IPS-NIHi7 (cell line): ENCODE data around the gene PTPRN2.
"Not testable (repeated sequence)": the region's sequence is repeated elsewhere in the genome, so short reads cannot be mapped to it uniquely, and the experiment has no call there.

ENCODE experiments used
- DNase-seq: peaks from one replicate; pipeline ENCODE4 v3.0.0; 2012; ENCODE audit warnings: mixed read lengths; ENCODE audit errors: extremely low spot score

Gene PTPRN2

DNA sequence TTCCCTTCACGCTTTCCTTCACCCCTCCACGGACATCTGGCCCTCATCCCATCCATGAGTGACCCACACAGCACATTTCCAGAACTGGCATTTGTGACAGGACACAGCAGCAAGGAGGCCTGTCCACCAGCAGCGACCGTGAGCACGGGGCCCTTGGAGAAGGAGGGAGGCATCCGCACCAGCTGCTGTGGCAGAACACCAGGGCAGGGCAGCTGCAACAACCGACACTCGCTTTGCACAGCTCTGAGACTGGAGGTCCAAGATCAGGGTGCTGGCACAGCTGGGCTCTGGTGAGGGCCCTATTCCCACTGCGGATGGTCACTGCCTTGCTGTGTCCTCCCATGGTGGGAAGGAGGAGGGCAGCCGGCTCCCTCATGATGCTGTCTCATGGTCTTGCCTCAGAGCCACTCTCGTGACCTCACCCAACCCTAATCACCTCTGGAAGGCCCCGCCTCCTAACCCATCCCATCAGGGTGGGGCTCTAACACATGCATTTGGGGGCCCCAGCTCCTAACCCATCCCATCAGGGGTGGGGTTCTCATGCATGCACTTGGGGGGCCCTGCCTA is 36.7 kb downstream of the PTPRN2 start:
- DNase-seq, result no peak

GRCh38 chr7:158550394-158550700 is 37.3 kb downstream of the PTPRN2 start:
- no peak for DNase-seq

- DNase-seq, result peak; percentile 66
These were observed 37.8 kb downstream of the PTPRN2 start for GRCh38 chr7:158549616-158550393.

DNA sequence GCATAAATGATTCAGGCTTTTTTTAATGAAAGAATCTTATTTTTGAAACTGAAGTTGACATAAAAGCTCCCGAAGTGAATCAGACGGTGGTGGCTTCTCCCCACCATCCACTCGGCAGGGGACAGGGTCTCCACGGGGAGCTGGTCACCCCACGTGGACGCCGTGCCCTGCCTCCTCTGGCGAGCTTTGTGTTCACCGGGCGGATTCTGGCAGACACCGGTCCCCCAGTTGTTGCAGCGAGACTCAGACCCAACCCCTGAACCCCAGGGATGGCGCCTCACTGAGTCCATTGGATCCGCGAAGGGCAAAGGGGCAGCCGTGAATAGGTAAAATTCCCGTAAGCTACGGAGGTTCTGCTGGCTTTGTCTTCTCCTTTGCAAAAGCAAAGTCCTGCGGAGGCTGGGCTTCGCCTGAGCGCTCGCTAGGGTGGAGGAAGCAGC is 38.4 kb downstream of the PTPRN2 start:
- DNase-seq, result no peak

GRCh38 chr7:158548726-158549125 is 38.9 kb downstream of the PTPRN2 start:
- no peak for DNase-seq

GRCh38 chr7:158547817-158548216 is 39.8 kb downstream of the PTPRN2 start:
- DNase-seq, result no peak

DNA sequence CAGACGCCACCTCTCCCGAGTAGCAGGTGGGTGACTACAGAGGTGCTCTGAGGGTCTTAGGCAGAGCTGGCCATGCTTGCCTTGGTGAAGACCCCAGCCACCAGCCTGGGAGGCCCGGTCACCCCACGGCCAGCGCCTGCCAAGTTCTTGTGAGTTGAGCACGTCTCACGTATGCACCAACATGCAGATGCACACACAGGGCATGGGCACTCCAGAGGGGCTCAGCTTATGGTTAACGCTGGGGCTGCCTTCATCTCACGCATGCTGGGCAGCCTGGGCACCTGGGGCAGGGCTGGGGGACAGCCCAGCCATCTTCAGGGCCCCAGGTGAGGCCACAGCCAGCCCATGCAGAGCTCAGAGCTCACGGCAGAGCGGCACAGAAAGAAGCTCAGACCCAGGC is 41.0 kb downstream of the PTPRN2 start:
- DNase-seq, result no peak

- no peak for DNase-seq
These were observed 41.4 kb downstream of the PTPRN2 start for GRCh38 chr7:158546214-158546613.

- DNase-seq, result no peak
These were observed 42.9 kb downstream of the PTPRN2 start for GRCh38 chr7:158544708-158545107.

- DNase-seq, result no peak
These were observed 43.8 kb downstream of the PTPRN2 start for GRCh38 chr7:158543840-158544239.

DNA sequence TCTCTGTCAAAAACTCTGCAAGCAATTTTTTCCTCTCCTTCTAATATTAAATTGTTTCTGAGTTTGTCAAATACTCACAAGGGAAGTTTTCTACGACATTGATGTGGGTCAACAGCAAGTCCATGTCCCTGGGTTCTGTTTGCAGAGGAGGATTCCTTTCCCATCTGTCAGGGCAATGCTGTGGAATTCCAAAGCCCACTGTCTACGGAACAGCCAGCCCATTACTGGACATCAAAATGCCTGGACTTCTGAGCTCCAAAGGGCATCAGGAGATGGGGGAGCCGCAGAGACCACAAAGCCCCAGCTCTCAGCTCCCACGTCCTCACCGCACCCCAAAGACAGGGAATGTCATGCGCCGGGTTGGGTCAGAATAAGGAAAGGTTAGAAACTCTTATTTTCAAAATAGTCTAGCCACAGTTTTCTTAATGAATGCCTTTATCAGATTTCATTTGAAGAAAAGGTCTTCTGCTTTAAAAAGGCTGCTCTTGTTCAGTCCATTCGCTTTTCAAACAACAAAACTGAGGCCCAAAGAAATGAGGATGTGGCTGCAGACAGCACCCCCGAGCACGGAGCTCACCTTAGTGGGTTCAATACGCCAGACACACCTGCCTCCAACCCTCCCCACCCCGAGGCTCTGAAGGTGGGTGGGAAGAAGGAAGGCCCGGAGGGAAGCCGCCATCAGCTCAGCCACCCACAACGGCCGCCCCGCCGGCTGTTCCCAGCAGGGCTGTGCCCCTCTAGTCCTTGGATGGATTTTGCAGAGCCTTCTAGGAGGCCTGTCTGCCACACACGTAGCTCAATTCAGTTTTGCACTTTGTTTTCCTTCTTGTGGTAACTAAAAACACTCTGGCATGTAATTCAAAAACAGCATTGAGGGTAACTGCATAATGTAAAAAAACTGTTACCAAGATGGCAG is 44.7 kb downstream of the PTPRN2 start:
- DNase-seq, result no peak

DNA sequence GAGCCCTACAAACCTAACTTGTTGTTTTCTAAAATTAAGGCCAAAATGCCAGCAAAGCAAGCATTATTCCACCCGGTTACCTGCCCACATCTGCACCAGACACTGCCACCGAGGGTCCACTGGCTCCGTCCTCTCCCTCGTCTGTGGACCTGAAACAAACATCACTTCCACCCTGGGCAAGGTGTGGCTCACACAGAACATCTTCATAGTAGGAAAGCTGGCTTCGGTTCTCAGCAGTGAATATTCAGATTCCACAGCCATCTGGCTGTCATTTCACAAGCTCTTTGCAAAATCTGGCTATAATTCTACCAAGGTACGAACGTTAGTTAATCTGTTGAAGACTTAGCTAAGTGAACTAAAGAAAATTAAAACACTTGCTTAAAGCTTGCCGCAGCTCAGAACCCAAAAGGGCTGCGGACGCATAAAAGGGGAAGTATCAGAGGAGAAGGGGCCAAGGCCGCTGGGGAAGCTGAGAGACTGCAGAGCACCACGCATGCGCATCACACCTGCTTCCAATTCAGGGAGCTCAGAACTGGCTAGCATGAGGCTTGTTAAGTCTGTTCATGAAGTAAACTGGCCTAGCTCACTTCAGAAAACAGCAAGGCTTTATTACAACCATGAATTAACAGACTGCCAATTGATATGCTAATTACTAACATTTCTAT is 46.1 kb downstream of the PTPRN2 start:
- DNase-seq, result no peak

DNA sequence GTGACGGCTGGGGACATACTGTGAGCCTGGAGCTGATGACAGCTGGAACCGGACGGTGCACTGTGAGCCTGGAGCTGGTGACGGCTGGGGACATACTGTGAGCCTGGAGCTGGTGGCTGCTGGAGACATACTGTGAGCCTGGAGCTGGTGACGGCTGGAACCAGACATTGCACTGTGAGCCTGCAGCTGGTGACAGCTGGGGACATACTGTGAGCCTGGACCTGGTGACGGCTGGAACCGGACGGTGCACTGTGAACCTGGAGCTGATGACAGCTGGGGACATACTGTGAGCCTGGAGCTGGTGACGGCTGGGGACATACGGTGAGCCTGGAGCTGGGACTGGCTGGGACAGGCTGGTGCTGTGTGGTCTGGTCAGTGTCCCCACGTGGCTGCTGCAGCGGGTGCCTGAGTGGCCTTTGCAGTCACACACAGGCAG is 47.9 kb downstream of the PTPRN2 start:
- DNase-seq, result no peak

GRCh38 chr7:158538156-158538946 is 49.3 kb downstream of the PTPRN2 start:
- DNase-seq, result no peak

DNA sequence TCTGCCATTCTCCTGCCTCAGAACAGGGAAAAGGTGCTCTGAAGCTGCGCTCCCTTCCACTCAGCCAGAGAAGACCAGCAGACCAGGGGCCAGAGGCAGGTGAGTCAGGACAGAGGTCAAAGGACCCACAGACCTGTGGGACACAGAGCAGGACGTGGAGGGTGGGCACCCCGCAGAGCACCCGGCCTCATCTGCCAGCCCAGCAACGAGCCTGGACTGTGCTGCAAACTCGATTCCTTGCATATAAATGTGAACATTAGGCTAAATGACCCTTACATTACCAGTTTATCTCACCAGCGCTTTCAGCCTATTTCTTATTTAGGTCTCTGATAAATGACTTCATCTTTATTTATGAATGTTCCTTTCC is 50.1 kb downstream of the PTPRN2 start:
- DNase-seq, result no peak

- no peak for DNase-seq
These were observed 50.6 kb downstream of the PTPRN2 start for GRCh38 chr7:158536871-158537515.

GRCh38 chr7:158535079-158535478 is 52.5 kb downstream of the PTPRN2 start:
- no peak for DNase-seq

- DNase-seq, result no peak
These were observed 53.0 kb downstream of the PTPRN2 start for GRCh38 chr7:158534598-158534997.

DNA sequence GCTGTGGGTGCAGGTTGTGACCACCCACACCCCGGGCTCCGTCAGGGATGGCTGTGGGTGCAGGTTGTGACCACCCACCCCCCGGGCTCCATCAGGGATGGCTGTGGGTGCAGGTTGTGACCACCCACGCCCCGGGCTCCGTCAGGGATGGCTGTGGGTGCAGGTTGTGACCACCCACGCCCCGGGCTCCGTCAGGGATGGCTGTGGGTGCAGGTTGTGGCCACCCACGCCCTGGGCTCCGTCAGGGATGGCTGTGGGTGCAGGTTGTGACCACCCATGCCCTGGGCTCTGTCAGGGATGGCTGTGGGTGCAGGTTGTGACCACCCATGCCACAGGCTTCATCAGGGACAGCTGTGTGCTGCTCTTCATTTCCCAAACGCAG is 53.5 kb downstream of the PTPRN2 start:
- DNase-seq, result not testable (repeated sequence)

GRCh38 chr7:158533386-158534133 is 54.1 kb downstream of the PTPRN2 start:
- DNase-seq, result no peak
